HepG2 (cell line): ENCODE measurements around the gene CYP19A1. TPM values are rescaled to one million over a fixed set of nuclear protein-coding genes. Genes with fewer than 3 reads are reported as not detected.

Experiments used
- ARID3A ChIP-seq: IDR thresholded peaks from 2 replicates; pipeline ENCODE4 v1.6.1; 2012; ENCODE audit warnings: low read depth, low read length, improper control_type of control experiment
- CENPBD1 ChIP-seq: sonication (generic); formaldehyde crosslinking; IDR thresholded peaks from 2 replicates; pipeline ENCODE4 v1.8.0; 2022; ENCODE audit warnings: missing genetic modification reagents, low read depth, mild to moderate bottlenecking, borderline replicate concordance
- KMT2A ChIP-seq: sonication (generic); formaldehyde crosslinking; IDR thresholded peaks from 2 replicates; pipeline ENCODE4 v1.4.0; 2020; ENCODE audit warnings: missing genetic modification reagents
- NONO ChIP-seq, 2 experiments: fragments of 450-650 bp in 1 of 2; sonication (generic) in 1 of 2; formaldehyde crosslinking in 1 of 2; IDR thresholded peaks in 1 of 2; conservative IDR thresholded peaks in 1 of 2; 2 replicates each; pipeline versions ENCODE4 v1.6.1 to v1.8.0; 2017 to 2022; ENCODE audit warnings: mild to moderate bottlenecking in 1 of 2, missing genetic modification reagents in 1 of 2, moderate library complexity in 1 of 2
- PAX8 ChIP-seq: sonication (generic); formaldehyde crosslinking; IDR thresholded peaks from 2 replicates; pipeline ENCODE4 v1.8.0; 2022; ENCODE audit warnings: mild to moderate bottlenecking, missing genetic modification reagents, borderline replicate concordance
- TCF7 ChIP-seq: sonication (generic); IDR thresholded peaks from 2 replicates; pipeline ENCODE4 v1.6.1; 2016; ENCODE audit warnings: antibody characterized with exemption, low read depth
- ZMAT3 ChIP-seq: sonication (generic); formaldehyde crosslinking; conservative IDR thresholded peaks from 2 replicates; pipeline ENCODE4 v1.7.0; 2021; ENCODE audit warnings: missing genetic modification reagents
- ZNF142 ChIP-seq: sonication (generic); formaldehyde crosslinking; IDR thresholded peaks from 2 replicates; pipeline ENCODE4 v1.4.0; 2020; ENCODE audit warnings: missing genetic modification reagents
- ZNF232 ChIP-seq: sonication (generic); formaldehyde crosslinking; IDR thresholded peaks from 2 replicates; pipeline ENCODE4 v1.4.0; 2020; ENCODE audit warnings: missing genetic modification reagents, borderline replicate concordance
- ZNF503 ChIP-seq: sonication (generic); formaldehyde crosslinking; IDR thresholded peaks from 2 replicates; pipeline ENCODE4 v1.4.0; 2020; ENCODE audit warnings: missing genetic modification reagents
- ZNF564 ChIP-seq: sonication (generic); formaldehyde crosslinking; IDR thresholded peaks from 2 replicates; pipeline ENCODE4 v1.8.1; 2023; ENCODE audit warnings: mild to moderate bottlenecking, missing genetic modification reagents
- ZNF652 ChIP-seq: IDR thresholded peaks from 2 replicates; pipeline ENCODE4 v1.6.1; 2016; ENCODE audit warnings: low read depth, borderline replicate concordance
- ZNF740 ChIP-seq: sonication (generic); formaldehyde crosslinking; IDR thresholded peaks from 2 replicates; pipeline ENCODE4 v1.4.0; 2020; ENCODE audit warnings: missing genetic modification reagents
- ZNF788 ChIP-seq: sonication (generic); formaldehyde crosslinking; IDR thresholded peaks from 2 replicates; pipeline ENCODE4 v1.5.0; 2020; ENCODE audit warnings: mild to moderate bottlenecking, missing genetic modification reagents, borderline replicate concordance
- ZSCAN21 ChIP-seq: sonication (generic); formaldehyde crosslinking; IDR thresholded peaks from 2 replicates; pipeline ENCODE4 v1.8.0; 2022; ENCODE audit warnings: mild to moderate bottlenecking, missing genetic modification reagents, moderate library complexity, borderline replicate concordance
- polyA plus RNA-seq, 8 experiments: library from polyadenylated mRNA; depleted of rRNA in 3 of 8; stranded (reverse) in 7 of 8; unstranded in 1 of 8; fragments of >200 nt; fragmentation: Illumina TruSeq in 4 of 8; extraction: Trizol in 4 of 8; gene quantifications; 2 replicates each; pipeline versions ENCODE4 v1.2.1 to v1.2.3, GENCODE V29; 2011 to 2016; ENCODE audit warnings: low read depth in 4 of 8, missing spikeins in 1 of 8, mixed read lengths in 1 of 8; ENCODE audit not compliant: insufficient read depth in 1 of 8
- total RNA-seq, 5 experiments: library from RNA; depleted of rRNA; stranded (reverse); fragments of >200 nt; fragmentation: Illumina TruSeq; extraction: Trizol; gene quantifications; 2 replicates each; pipeline ENCODE4 v1.2.3, GENCODE V29; 2016; ENCODE audit warnings: low read depth in 1 of 5

The CYP19A1 gene
- total and polyA plus RNA-seq, 2 of the 13 experiments (the other 11 are each of a cell fraction or from before 2014, with no cell fraction given) = 10.9 to 23.0 TPM

GRCh38 chr15:51299187-51300015 is 39.0 kb downstream of the CYP19A1 start (continued):
- TF ChIP-seq ZNF142 (peak; percentile 27; the same call in 1 of the 2 replicates), ZNF652 (CRISPR knock-in tag) (no peak), ZNF232 (CRISPR knock-in tag) (no peak), NONO (IDR thresholded peaks at IDR 0.05) (no peak), NONO (CRISPR knock-in tag; conservative IDR thresholded peaks at IDR 0.05) (0 out of 2 replicates have a peak, but pooled peaks have one; percentile 35), ZMAT3 (peak; percentile 69; the same call in 1 of the 2 replicates), PAX8 (CRISPR knock-in tag) (no peak), CENPBD1 (CRISPR knock-in tag) (no peak), KMT2A (0 out of 2 replicates have a peak, but pooled peaks have one; percentile 46), TCF7 (peak; percentile 62), ZNF740 (CRISPR knock-in tag) (no peak), ZNF564 (CRISPR knock-in tag) (no peak), ZNF788 (CRISPR knock-in tag) (peak; percentile 34; the same call in 1 of the 2 replicates), ZSCAN21 (CRISPR knock-in tag) (0 out of 2 replicates have a peak, but pooled peaks have one; percentile 13), ARID3A (0 out of 2 replicates have a peak, but pooled peaks have one; percentile 21), ZNF503 (CRISPR knock-in tag) (peak; percentile 34; the same call in 1 of the 2 replicates)
